Cardiac septum (tissue), 1 donor: ENCODE results near the gene CHMP6. TPM values are rescaled to one million over a fixed set of nuclear protein-coding genes. Genes with fewer than 3 reads are reported as not detected.

Experiments
- DNase-seq: peaks from one replicate; pipeline ENCODE4 v3.0.0-alpha.2; 2020; ENCODE audit warnings: low spot score
- intact Hi-C: fragments of 100-400 bp; cut with DNase I; formaldehyde crosslinking; loops from one replicate; pipeline ENCODE4 v1.14.0; 2022
- total RNA-seq: library from RNA; stranded (reverse); fragmentation: NEBNext Ultra II Directional; extraction: Animal tissue kit (Norgen Biotek cat#: 25700); gene quantifications from one replicate; pipeline ENCODE4 v1.2.1, GENCODE V29; 2021
- donor health status: DM: no; HTN: no; CAD: no.

The CHMP6 gene
- total RNA-seq, 1 donor from 2014 or later = 21.7 TPM

DNA sequence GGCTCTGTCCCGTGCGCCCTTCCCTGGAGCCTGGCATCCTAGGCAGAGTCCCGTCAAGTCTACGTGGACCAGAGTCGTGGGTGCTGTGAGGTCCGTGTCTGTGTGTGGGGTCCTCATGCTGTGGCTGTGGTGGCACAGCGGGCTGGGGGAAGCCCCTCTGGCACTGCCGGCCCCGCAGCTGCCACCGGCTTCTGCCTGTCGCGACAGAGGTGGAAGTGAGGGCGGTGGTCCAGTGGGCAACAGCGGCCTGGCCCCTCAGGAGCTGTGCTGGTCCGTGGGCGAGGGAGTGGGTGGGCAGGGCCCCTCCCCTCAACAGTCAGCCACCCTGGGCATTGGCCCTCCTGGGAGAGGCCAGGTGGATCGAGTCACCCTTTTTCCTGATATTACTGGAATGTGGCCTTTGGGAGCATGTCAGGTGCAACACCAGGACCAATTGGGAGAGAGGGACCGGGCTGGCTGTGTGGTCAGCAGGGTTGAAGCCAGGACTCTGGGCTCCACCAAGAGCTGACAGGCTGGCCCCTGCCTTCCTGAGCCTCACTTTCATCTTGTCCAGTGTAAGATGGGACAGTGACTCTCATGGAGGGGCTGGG, 55.2 kb downstream of the CHMP6 start:
- no peak for DNase-seq
- intact Hi-C loops = no loop called here

GRCh38 chr17:81048827-81049371, 57.3 kb downstream of the CHMP6 start:
- intact Hi-C loops = no loop called here
- no peak for DNase-seq

- no peak for DNase-seq
- intact Hi-C loops = no loop called here
These were observed 57.8 kb downstream of the CHMP6 start for GRCh38 chr17:81049372-81049911.

Other genes with a start within 250 kb of the CHMP6 start
- gene BAIAP2, start 43.3 kb downstream of the CHMP6 start, total RNA-seq = 9.8 TPM
- gene PVALEF, start 173.7 kb downstream of the CHMP6 start, total RNA-seq = not detected
- 9.3 TPM for gene AATK, start 174.4 kb downstream of the CHMP6 start, total RNA-seq
- gene CEP131, start 231.1 kb downstream of the CHMP6 start, total RNA-seq = 6.8 TPM
- 12.6 TPM for gene TEPSIN, start 247.2 kb downstream of the CHMP6 start, total RNA-seq
- 61.0 TPM for gene NDUFAF8, start 247.5 kb downstream of the CHMP6 start, total RNA-seq